Measurements from ENCODE around the gene HNF1A. TPM values are rescaled to one million over a fixed set of nuclear protein-coding genes. Genes with fewer than 3 reads are reported as not detected.

Gene HNF1A
- total RNA-seq, 2 donors from 2014 or later, result 0.24 to 0.42 TPM

DNA sequence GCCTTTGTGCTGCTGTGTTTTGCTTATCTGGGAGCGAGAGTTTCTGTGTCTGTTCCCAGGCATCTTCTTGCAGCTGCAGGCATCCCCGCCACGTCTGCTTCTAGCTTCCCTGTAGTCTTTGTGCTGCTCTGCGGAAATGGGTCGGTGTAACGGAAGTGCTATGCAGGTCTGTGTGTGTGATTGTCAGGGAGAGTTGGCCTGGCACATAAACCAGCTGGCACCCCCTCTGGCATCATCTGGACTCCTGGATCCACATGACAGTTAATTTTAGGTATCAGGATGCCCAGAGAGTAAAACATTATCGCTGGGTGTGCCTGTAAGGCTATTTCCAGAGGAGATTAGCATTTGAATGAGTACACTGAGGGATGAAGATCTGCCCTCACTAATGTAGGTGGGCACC is 70.1 kb downstream of the HNF1A start:
- no peak overlapping the region for H3K4me3 ChIP-seq (ENCODE audit: low read length)
- H3K4me1 Mint-ChIP-seq, result no peaks in the 10 kb centered on the region
- no peak overlapping the region for H3K9ac ChIP-seq (ENCODE audit: extremely low read depth, low read length, poor library complexity, severe bottlenecking)
- no peaks in the 10 kb centered on the region for H3K9me3 Mint-ChIP-seq
- 81 to 88% methylated on average over 4 to 7 of the region's 7 CpGs for WGBS, 2 experiments (ENCODE audit: insufficient coverage in 1 of 2, insufficient read length in 1 of 2)
- no peaks in the 10 kb centered on the region for H3K4me1 ChIP-seq (ENCODE audit: control insufficient read depth, insufficient read depth, low read length)
- H3K27ac ChIP-seq (ENCODE audit: low read depth, low read length), result no peak overlapping the region
- no peaks in the 10 kb centered on the region for H3K36me3 ChIP-seq (ENCODE audit: control insufficient read depth, insufficient read depth, low read length)
- TF ChIP-seq, protein P1, sequence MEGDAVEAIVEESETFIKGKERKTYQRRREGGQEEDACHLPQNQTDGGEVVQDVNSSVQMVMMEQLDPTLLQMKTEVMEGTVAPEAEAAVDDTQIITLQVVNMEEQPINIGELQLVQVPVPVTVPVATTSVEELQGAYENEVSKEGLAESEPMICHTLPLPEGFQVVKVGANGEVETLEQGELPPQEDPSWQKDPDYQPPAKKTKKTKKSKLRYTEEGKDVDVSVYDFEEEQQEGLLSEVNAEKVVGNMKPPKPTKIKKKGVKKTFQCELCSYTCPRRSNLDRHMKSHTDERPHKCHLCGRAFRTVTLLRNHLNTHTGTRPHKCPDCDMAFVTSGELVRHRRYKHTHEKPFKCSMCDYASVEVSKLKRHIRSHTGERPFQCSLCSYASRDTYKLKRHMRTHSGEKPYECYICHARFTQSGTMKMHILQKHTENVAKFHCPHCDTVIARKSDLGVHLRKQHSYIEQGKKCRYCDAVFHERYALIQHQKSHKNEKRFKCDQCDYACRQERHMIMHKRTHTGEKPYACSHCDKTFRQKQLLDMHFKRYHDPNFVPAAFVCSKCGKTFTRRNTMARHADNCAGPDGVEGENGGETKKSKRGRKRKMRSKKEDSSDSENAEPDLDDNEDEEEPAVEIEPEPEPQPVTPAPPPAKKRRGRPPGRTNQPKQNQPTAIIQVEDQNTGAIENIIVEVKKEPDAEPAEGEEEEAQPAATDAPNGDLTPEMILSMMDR (conservative IDR thresholded peaks at IDR 0.05), result no peak
- no peaks in the 10 kb centered on the region for H3K36me3 Mint-ChIP-seq (ENCODE audit: low read depth)
- no peaks in the 10 kb centered on the region for H3K9me3 ChIP-seq (ENCODE audit: control insufficient read depth, low read length)
- no peak overlapping the region for H3K4me3 Mint-ChIP-seq
- peaks cover 21% of the 10 kb centered on the region for H3K27me3 Mint-ChIP-seq (ENCODE audit: insufficient read depth)
- no peaks in the 10 kb centered on the region for H3K27me3 ChIP-seq (ENCODE audit: control insufficient read depth, insufficient read depth, low read length, poor library complexity, severe bottlenecking)
- no peak overlapping the region for H3K27ac Mint-ChIP-seq
- no peak for DNase-seq

DNA sequence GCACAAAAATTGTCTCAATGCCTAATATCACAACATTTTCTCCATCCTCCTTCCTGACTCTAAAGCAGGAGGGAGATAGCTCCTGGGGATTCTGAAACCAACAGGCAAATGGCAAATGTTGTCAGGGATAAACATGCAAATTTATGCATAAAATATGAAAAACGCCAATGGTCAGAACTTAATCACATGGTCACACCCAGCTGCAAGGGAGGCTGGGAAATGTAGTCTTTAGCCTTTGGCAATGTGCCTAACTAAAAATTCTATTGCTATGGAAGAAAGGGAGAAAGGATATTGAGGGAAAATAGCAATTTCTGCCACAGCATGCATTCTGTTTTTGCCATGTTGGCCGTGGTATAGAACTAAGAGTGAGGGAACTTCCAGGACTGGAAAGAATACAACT is 72.4 kb downstream of the HNF1A start:
- no peak overlapping the region for H3K27ac Mint-ChIP-seq
- H3K9me3 Mint-ChIP-seq, result no peaks in the 10 kb centered on the region
- WGBS, 2 experiments (ENCODE audit: insufficient coverage in 1 of 2, insufficient read length in 1 of 2), result 85 to 91% methylated on average over 1 to 2 of the region's 2 CpGs
- Histone ChIP-seq H3K4me3 (ENCODE audit: low read length) (no peak overlapping the region), H3K36me3 (ENCODE audit: control insufficient read depth, insufficient read depth, low read length) (no peaks in the 10 kb centered on the region), H3K27me3 (ENCODE audit: control insufficient read depth, insufficient read depth, low read length, poor library complexity, severe bottlenecking) (no peaks in the 10 kb centered on the region), H3K27ac (ENCODE audit: low read depth, low read length) (no peak overlapping the region), H3K9me3 (ENCODE audit: control insufficient read depth, low read length) (no peaks in the 10 kb centered on the region), H3K9ac (ENCODE audit: extremely low read depth, low read length, poor library complexity, severe bottlenecking) (no peak overlapping the region), H3K4me1 (ENCODE audit: control insufficient read depth, insufficient read depth, low read length) (no peaks in the 10 kb centered on the region)
- DNase-seq, result peak; percentile 46
- no peaks in the 10 kb centered on the region for H3K36me3 Mint-ChIP-seq (ENCODE audit: low read depth)
- TF ChIP-seq, protein P1 (conservative IDR thresholded peaks at IDR 0.05), result no peak
- H3K27me3 Mint-ChIP-seq (ENCODE audit: insufficient read depth), result peaks cover 4% of the 10 kb centered on the region
- no peaks in the 10 kb centered on the region for H3K4me1 Mint-ChIP-seq
- H3K4me3 Mint-ChIP-seq, result no peak overlapping the region

Other genes starting within 250 kb of the HNF1A start
- 10 to 100 TPM; 41.1 to 46.8 TPM for gene SPPL3, start 74.2 kb upstream of the HNF1A start, total RNA-seq
- gene C12orf43, start 37.9 kb downstream of the HNF1A start, total RNA-seq, result 10 to 100 TPM; 21.4 to 26.8 TPM
- gene OASL, start 60.7 kb downstream of the HNF1A start, total RNA-seq, result not detected
- gene P2RX7, start 154.3 kb downstream of the HNF1A start, total RNA-seq, result under 1 TPM in 1 of 2 donors, not detected in 1; 0.18 TPM
- 10 to 100 TPM; 11.5 to 21.1 TPM for gene P2RX4, start 231.6 kb downstream of the HNF1A start, total RNA-seq

Data from endodermal cell (in vitro differentiated cells).